NCI-H524 treated with DMSO at 0.1 percent for 48 hours (cell line): ENCODE results near the gene ZBTB47.

Source experiments
- DNase-seq: peaks from one replicate; lab custom pipeline; 2025; lab: John Stamatoyannopoulos, UW

The ZBTB47 gene

GRCh38 chr3:42652611-42653302, 740 bp upstream of the ZBTB47 start:
- no peak for DNase-seq

GRCh38 chr3:42653303-42653559, 266 bp upstream of the ZBTB47 start:
- DNase-seq, result no peak

- no peak for DNase-seq
These were observed 1.1 kb downstream of the ZBTB47 start for GRCh38 chr3:42654331-42655201.

GRCh38 chr3:42655331-42655888, 1.9 kb downstream of the ZBTB47 start:
- no peak for DNase-seq

DNA sequence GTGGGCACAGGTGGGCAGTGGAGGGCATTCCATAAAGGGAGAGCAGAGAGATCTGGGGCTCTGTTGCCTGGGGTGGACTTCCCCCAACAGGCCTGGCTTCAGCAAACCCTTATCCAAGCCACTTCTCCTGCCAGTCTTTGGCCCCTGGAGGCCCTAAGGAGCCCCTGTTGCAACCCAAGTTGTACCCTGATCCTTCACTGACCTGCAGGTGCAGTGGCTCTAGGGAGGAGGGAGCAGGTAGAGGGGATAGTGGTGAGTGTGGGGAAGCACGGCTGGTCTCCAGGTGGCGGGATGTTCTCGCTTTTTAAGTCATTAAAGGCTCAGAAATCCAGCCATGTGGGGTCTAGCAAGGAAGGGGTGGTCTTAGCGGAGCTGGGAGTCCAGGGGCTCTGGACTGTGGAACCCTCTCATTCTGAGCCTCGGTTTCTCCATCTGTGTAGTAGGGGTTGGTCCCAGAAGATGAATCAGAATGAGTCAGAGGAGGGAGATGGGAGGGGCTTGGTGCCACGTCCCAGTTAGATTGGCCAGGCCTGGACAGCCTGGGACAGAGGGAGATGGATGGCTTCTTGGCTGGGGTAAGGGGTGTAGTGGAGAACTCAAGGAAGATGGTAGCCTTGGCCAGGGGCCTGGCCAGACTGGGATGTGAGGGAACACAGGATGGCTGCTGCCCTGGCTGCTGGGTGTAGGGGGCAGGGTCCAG, 2.6 kb downstream of the ZBTB47 start:
- no peak for DNase-seq

- DNase-seq, result no peak
These were observed 3.4 kb downstream of the ZBTB47 start for GRCh38 chr3:42656680-42657610.

- DNase-seq, result no peak
These were observed 4.2 kb downstream of the ZBTB47 start for GRCh38 chr3:42657675-42658074.

- DNase-seq, result no peak
These were observed 4.7 kb downstream of the ZBTB47 start for GRCh38 chr3:42658091-42658770.

GRCh38 chr3:42658771-42659390, 5.4 kb downstream of the ZBTB47 start:
- DNase-seq, result no peak

GRCh38 chr3:42659451-42660130, 6.1 kb downstream of the ZBTB47 start:
- no peak for DNase-seq

- DNase-seq, result no peak
These were observed 6.7 kb downstream of the ZBTB47 start for GRCh38 chr3:42660131-42660715.

GRCh38 chr3:42660898-42661297, 7.4 kb downstream of the ZBTB47 start:
- DNase-seq, result no peak

GRCh38 chr3:42661593-42662022, 8.1 kb downstream of the ZBTB47 start:
- DNase-seq, result no peak

DNA sequence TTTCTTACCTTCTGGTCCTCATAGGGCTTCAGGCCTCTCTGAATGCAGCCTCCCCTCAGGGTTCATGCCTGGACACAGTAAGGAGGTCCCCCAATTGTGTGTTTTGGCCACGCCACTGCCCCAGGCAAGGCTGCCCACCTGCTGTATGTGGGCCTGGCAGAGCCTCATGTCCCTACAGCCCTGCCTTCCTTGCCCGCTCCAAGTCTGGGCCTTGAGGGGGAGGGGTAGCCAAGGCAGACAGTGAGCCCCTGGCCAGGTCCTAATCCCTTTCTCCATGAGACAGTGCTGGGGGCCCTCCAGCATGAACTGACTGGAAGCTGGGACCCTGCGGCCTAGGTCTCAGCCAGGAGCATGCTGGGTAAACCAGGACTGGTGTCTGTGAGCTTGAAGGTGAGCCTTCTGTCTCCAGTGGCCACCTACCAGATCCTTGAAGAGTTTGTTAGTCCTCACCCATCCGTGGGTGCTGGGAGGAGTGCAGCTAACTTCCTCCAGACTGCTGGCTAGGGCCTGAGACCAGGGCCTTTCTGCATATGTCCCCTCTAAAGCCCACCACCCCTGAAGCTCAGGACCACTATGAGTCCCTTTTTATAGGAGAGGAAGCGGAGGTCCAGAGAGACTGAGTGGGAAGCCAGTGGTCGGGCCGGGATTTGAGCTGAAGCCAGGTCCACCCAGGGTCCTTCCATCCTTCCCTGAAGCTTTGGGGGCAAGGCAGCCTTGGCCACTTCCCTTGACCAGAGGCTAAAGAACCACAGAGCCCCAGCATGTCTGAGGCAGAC, 8.7 kb downstream of the ZBTB47 start:
- DNase-seq, result no peak

GRCh38 chr3:42662813-42663535, 9.5 kb downstream of the ZBTB47 start:
- DNase-seq, result no peak

DNA sequence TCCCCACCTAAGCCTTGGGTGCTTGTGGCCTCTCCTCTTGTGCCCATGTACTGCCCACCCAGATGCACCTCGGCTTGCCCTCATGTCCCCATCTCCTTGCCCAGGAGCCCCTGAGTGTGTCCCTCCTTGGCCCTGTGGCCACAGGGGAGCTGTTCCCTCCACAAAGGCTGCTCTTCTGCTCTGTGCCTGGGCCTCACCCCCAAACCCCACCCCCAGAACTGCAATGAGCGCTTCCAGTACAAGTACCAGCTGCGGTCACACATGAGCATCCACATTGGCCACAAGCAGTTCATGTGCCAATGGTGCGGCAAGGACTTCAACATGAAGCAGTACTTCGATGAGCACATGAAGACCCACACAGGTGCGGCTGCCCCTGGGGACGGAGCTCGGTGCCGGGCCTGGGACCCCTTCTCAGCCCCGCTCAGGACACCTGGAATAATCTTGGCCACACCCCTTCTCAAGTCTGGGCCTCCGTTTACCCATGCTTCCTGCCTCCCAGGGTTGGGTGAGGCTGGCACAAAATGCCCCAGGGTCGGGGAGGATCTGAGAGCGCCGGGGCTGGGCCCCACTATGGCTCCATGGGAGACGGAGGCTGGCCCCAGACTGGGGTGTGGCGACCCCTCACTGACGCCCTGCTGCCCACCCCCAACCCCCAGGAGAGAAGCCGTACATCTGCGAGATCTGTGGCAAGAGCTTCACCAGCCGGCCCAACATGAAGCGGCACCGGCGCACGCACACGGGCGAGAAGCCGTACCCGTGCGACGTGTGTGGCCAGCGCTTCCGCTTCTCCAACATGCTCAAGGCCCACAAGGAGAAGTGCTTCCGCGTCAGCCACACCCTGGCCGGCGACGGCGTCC, 10.3 kb downstream of the ZBTB47 start:
- DNase-seq, result no peak

- DNase-seq, result no peak
These were observed 10.9 kb downstream of the ZBTB47 start for GRCh38 chr3:42664438-42664803.
